HepG2 (cell line): ENCODE results near the gene C1QL4.

Source experiments
- CREB1 ChIP-seq, 2 experiments: fragments of 450-650 bp in 1 of 2; IDR thresholded peaks; 2 replicates each; pipeline ENCODE4 v1.6.1; 2016 to 2017; ENCODE audit warnings: control low read depth in 1 of 2, mild to moderate bottlenecking in 1 of 2, missing compliant biosample characterization in 1 of 2, missing genetic modification characterization in 1 of 2
- CTCF ChIP-seq: sonication (generic); formaldehyde crosslinking; IDR thresholded peaks from 2 replicates; pipeline ENCODE4 v1.5.0; 2020; ENCODE audit warnings: mild to moderate bottlenecking, missing genetic modification reagents, moderate library complexity
- GABPA ChIP-seq, 2 experiments: IDR thresholded peaks; 2 replicates each; pipeline ENCODE4 v1.6.1; 2011 to 2016; ENCODE audit warnings: low read depth in 2 of 2, low read length in 1 of 2, missing biosample characterization in 1 of 2, missing genetic modification characterization in 1 of 2
- MAZ ChIP-seq, 2 experiments: sonication (generic) in 1 of 2; formaldehyde crosslinking in 1 of 2; IDR thresholded peaks; 2 replicates each; pipeline versions ENCODE4 v1.5.0 to v1.6.1; 2012 to 2020; ENCODE audit warnings: low read depth in 2 of 2, mild to moderate bottlenecking in 2 of 2, borderline replicate concordance in 1 of 2, improper control_type of control experiment in 1 of 2, low read length in 1 of 2, missing genetic modification reagents in 1 of 2, moderate library complexity in 1 of 2
- NCOR1 ChIP-seq: fragments of 200-600 bp; sonication (generic); IDR thresholded peaks from 2 replicates; pipeline ENCODE4 v1.7.0; 2017; ENCODE audit warnings: antibody characterized with exemption, low read length, borderline replicate concordance
- PHF8 ChIP-seq: sonication (generic); formaldehyde crosslinking; IDR thresholded peaks from 2 replicates; pipeline ENCODE4 v1.5.0; 2020; ENCODE audit warnings: missing genetic modification reagents
- TAF1 ChIP-seq: sonication (generic); formaldehyde crosslinking; IDR thresholded peaks from 2 replicates; pipeline ENCODE4 v1.4.0; 2020; ENCODE audit warnings: missing genetic modification reagents
- TP53 ChIP-seq: sonication (generic); formaldehyde crosslinking; conservative IDR thresholded peaks from 2 replicates; pipeline ENCODE4 v1.4.0; 2020; ENCODE audit warnings: missing genetic modification reagents
- ZNF17 ChIP-seq: sonication (generic); formaldehyde crosslinking; IDR thresholded peaks from 2 replicates; pipeline ENCODE4 v1.5.0; 2020; ENCODE audit warnings: mild to moderate bottlenecking, missing genetic modification reagents
- ZNF260 ChIP-seq: sonication (generic); formaldehyde crosslinking; IDR thresholded peaks from 2 replicates; pipeline ENCODE4 v1.4.0; 2020; ENCODE audit warnings: missing genetic modification reagents, low read depth, mild to moderate bottlenecking, borderline replicate concordance
- ZNF274 ChIP-seq: sonication (generic); formaldehyde crosslinking; IDR thresholded peaks from 2 replicates; pipeline ENCODE4 v1.5.1; 2020; ENCODE audit warnings: mild to moderate bottlenecking, missing genetic modification reagents
- ZNF318 ChIP-seq: sonication (generic); formaldehyde crosslinking; IDR thresholded peaks from 2 replicates; pipeline ENCODE4 v1.4.0; 2020; ENCODE audit warnings: mild to moderate bottlenecking, missing genetic modification reagents
- ZNF713 ChIP-seq: sonication (generic); formaldehyde crosslinking; IDR thresholded peaks from 2 replicates; pipeline ENCODE4 v1.4.0; 2020; ENCODE audit warnings: mild to moderate bottlenecking, missing genetic modification reagents

- TF ChIP-seq ZNF17 (no peak), ZNF713 (no peak), TP53 (no peak), CTCF (CRISPR knock-in tag) (no peak), ZNF260 (CRISPR knock-in tag) (no peak), NCOR1 (no peak), CREB1 (IDR thresholded peaks at IDR 0.05) (no peak), CREB1 (CRISPR knock-in tag; IDR thresholded peaks at IDR 0.05) (no peak), PHF8 (CRISPR knock-in tag) (no peak), ZNF274 (no peak), GABPA (IDR thresholded peaks at IDR 0.05; ENCODE audit: low read depth, low read length) (no peak), GABPA (CRISPR knock-in tag; IDR thresholded peaks at IDR 0.05; ENCODE audit: low read depth) (no peak), TAF1 (CRISPR knock-in tag) (no peak), MAZ (IDR thresholded peaks at IDR 0.05; ENCODE audit: borderline replicate concordance, low read depth, low read length) (no peak), MAZ (CRISPR knock-in tag; IDR thresholded peaks at IDR 0.05; ENCODE audit: low read depth) (no peak), ZNF318 (CRISPR knock-in tag) (no peak)
Observed at GRCh38 chr12:49301760-49302159, 35.2 kb downstream of the C1QL4 start.
